Testis (tissue), 2 donors: Measurements from ENCODE around the gene TLX2.

Source experiments
- CTCF ChIP-seq, 3 experiments: fragments of 450-650 bp in 2 of 3; fragments of 200-600 bp in 1 of 3; sonication (generic) in 1 of 3; IDR thresholded peaks; one replicate each; pipeline ENCODE4 v1.5.1; 2016 to 2019; ENCODE audit warnings: antibody characterized with exemption in 3 of 3, mild to moderate bottlenecking in 2 of 3, moderate library complexity in 1 of 3
- POLR2A ChIP-seq: fragments of 450-650 bp; IDR thresholded peaks from one replicate; pipeline ENCODE4 v1.6.1; 2017; ENCODE audit warnings: antibody characterized with exemption, mild to moderate bottlenecking, moderate library complexity

GRCh38 chr2:74495440-74495839 is 18.8 kb upstream of the TLX2 start:
- TF ChIP-seq CTCF (IDR thresholded peaks at IDR 0.05) (no peak), POLR2A (no peak)
